Large intestine (tissue), 1 donor: ENCODE results near the gene PRAMEF5. TPM values are rescaled to one million over a fixed set of nuclear protein-coding genes. Genes with fewer than 3 reads are reported as not detected.

Source experiments
- polyA plus RNA-seq: library from polyadenylated mRNA; unstranded; fragments of 120-200 nt; gene quantifications from one replicate; pipeline ENCODE4 v1.2.1, GENCODE V29; 2013

Gene PRAMEF5
- polyA plus RNA-seq, 1 donor, result not detected

Other genes with a start within 250 kb of the PRAMEF5 start
- not detected for gene PRAMEF27, start 197.6 kb upstream of the PRAMEF5 start, polyA plus RNA-seq
- gene HNRNPCL3, start 193.4 kb upstream of the PRAMEF5 start, polyA plus RNA-seq, result not detected
- not detected for gene PRAMEF25, start 183.4 kb upstream of the PRAMEF5 start, polyA plus RNA-seq
- gene HNRNPCL2, start 137.3 kb upstream of the PRAMEF5 start, polyA plus RNA-seq, result not detected
- gene PRAMEF26, start 98.2 kb upstream of the PRAMEF5 start, polyA plus RNA-seq, result not detected
- not detected for gene HNRNPCL4, start 88.6 kb upstream of the PRAMEF5 start, polyA plus RNA-seq
- gene PRAMEF9, start 82.3 kb upstream of the PRAMEF5 start, polyA plus RNA-seq, result not detected
- not detected for gene PRAMEF13, start 52.8 kb upstream of the PRAMEF5 start, polyA plus RNA-seq
- gene PRAMEF18, start 28.0 kb upstream of the PRAMEF5 start, polyA plus RNA-seq, result not detected
- gene PRAMEF8, start 30.9 kb downstream of the PRAMEF5 start, polyA plus RNA-seq, result not detected
- gene PRAMEF33, start 49.3 kb downstream of the PRAMEF5 start, polyA plus RNA-seq, result not detected
- not detected for gene PRAMEF15, start 61.4 kb downstream of the PRAMEF5 start, polyA plus RNA-seq
- not detected for gene PRAMEF14, start 92.9 kb downstream of the PRAMEF5 start, polyA plus RNA-seq
- gene PRAMEF19, start 117.7 kb downstream of the PRAMEF5 start, polyA plus RNA-seq, result not detected
- not detected for gene PRAMEF17, start 135.4 kb downstream of the PRAMEF5 start, polyA plus RNA-seq
- gene PRAMEF20, start 156.3 kb downstream of the PRAMEF5 start, polyA plus RNA-seq, result not detected